ENCODE results near the gene CCBE1. TPM values are rescaled to one million over a fixed set of nuclear protein-coding genes. Genes with fewer than 3 reads are reported as not detected.

Gene CCBE1
- total RNA-seq, 1 experiment from 2014 or later = not detected

DNA sequence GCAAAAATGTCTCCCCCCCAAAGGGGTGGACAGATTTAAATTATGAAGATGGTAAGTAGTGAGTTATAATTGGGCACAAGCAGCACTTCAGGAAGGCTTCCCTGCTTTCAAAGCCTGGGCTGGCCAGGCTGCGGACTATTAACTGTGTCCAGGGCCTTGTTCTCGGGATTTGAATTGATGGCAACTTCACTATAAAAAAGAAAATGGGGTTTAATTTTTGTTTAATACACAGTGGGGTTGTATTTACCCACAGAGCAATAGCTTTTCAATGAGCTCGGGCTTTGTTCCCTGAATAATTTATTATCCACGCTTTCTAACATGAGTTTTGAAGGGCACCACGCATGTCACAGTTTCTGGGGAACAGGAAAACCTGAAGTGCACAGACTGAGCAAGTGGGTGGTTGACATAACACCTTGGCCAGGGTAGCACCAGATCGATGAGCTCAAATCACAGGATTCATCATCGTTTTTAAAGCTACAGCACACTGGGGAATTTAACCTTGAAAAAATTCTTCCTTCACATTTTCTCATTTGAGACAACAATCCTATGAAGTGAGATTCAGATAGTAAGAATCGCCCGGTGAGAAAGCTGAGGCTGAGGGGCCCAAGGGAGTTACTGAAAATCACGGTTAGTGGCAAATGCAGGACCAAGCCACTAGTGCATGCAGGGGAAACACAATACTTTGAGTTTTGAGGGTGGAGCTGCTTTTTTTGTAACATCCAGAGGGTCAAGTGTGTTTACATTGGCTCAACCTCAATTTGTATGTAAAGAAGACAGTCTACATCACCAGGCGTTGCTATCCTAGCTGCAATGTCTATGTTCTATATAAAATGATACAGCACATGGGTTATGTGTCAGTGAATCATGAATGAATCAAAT is 309.3 kb downstream of the CCBE1 start:
- no peaks in the 10 kb centered on the region for H3K4me1 ChIP-seq
- H3K27me3 ChIP-seq = no peaks in the 10 kb centered on the region
- no peak overlapping the region for H3K27ac ChIP-seq
- H3K36me3 ChIP-seq = no peaks in the 10 kb centered on the region
- no peak overlapping the region for H3K4me3 ChIP-seq
- H3K9me3 ChIP-seq (replicated peaks) = no peaks in the 10 kb centered on the region
- DNase-seq = no peak

DNA sequence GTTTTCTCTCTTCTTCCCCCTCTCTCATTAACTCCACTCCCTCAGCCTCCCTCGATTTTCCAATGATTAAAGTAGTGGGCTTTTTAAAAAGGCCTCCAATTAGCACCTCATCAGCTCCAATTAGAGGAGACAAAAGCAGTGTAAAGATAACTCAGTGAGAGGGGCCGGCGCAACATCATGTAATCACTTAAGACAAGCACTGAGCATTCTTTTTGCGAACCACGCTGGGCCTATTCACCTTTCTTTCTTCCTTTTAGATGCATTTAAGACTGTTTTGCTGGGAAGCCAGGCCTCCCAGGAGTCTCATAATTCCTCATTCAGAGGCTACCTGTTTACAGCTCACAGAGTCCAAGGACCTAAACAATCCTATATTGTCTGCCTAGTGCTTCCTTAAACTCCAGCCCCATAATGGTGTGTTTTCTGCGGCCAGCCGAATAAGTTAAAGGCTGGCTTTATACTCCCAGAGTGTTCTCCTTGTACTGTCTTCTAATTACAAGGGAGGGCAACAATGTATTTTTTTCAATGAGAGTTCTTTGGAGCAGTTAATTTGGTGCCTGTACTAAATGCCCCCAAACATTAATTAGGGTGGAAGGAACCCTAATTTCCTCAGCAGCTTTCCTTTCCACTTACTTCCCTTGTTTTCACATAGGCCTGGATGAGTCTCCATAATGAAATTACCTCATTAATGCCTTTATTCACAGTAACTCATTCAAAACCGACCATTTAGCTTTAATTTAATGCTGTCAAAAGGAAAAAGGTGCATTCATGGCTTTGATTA is 310.1 kb downstream of the CCBE1 start:
- Histone ChIP-seq H3K9me3 (replicated peaks) (no peaks in the 10 kb centered on the region), H3K27me3 (no peaks in the 10 kb centered on the region), H3K4me1 (no peaks in the 10 kb centered on the region), H3K36me3 (no peaks in the 10 kb centered on the region), H3K27ac (no peak overlapping the region), H3K4me3 (no peak overlapping the region)
- no peak for DNase-seq

DNA sequence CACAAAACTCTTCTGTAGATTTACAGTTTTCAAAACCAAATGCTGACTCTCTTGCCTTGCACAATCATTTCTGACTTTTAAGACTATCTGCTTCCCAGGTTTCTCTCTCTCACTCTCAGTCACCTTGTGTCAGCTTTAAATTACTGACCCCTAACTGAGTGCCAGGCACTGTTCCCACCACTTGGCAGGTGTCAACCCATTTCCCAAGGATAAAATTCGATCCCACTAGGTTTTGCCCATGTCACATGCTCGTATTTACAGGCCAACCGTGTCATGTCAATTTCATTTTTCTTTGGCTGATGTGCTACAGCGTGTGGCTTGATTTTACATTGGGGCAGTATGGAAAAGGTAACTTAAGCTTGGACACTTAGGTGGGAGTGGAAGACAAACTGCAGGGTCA is 312.0 kb downstream of the CCBE1 start:
- Histone ChIP-seq H3K27me3 (no peaks in the 10 kb centered on the region), H3K4me1 (no peaks in the 10 kb centered on the region), H3K27ac (no peak overlapping the region), H3K36me3 (no peaks in the 10 kb centered on the region), H3K4me3 (no peak overlapping the region), H3K9me3 (replicated peaks) (no peaks in the 10 kb centered on the region)
- DNase-seq = no peak

DNA sequence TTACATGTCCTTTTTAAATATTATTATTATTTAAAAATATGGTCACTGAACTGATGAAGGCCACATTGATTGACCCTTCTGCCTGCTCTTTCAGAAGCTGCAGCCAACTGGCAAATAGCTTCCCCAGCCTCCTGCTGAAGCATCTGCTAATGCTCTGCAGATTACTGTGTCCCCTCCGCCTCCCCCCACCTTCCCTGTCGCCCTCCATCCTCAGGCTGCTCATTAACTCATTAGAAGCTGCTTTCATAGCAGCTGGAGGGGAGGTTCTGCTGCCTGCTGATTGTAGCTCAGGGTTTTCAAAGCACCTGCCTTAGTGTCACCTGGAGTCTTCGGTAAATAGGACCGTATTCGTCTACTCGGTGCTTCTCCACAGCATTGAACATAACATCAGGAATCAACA is 313.4 kb downstream of the CCBE1 start:
- no peak overlapping the region for H3K27ac ChIP-seq
- H3K27me3 ChIP-seq = no peaks in the 10 kb centered on the region
- no peaks in the 10 kb centered on the region for H3K4me1 ChIP-seq
- DNase-seq = no peak
- no peaks in the 10 kb centered on the region for H3K36me3 ChIP-seq
- H3K9me3 ChIP-seq (replicated peaks) = no peaks in the 10 kb centered on the region
- H3K4me3 ChIP-seq = no peak overlapping the region

- Histone ChIP-seq H3K36me3 (no peaks in the 10 kb centered on the region), H3K27ac (no peak overlapping the region), H3K9me3 (replicated peaks) (no peaks in the 10 kb centered on the region), H3K27me3 (no peaks in the 10 kb centered on the region), H3K4me1 (no peaks in the 10 kb centered on the region), H3K4me3 (no peak overlapping the region)
- DNase-seq = no peak
These were observed 314.8 kb downstream of the CCBE1 start for GRCh38 chr18:59382383-59382782.

DNA sequence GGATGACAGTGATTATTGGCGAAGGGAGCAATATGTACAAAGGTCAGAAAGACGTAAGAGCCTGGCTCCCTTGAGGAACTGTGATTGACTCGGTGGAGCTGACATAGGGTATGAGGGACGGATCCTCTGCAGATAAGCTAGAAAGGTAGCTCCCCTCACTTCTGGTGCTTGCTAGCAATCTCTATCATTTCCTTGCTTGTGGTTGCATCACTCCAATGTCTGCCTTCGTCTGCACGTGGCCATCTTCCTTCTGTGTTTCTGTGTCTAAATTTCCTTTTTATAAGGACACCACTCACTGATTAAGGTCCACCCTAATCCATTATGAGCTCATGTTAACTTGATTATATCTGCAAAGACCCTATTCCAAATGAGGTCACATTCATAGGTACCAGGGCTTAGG is 315.3 kb downstream of the CCBE1 start:
- Histone ChIP-seq H3K4me1 (no peaks in the 10 kb centered on the region), H3K27me3 (no peaks in the 10 kb centered on the region), H3K9me3 (replicated peaks) (no peaks in the 10 kb centered on the region), H3K4me3 (no peak overlapping the region), H3K36me3 (no peaks in the 10 kb centered on the region), H3K27ac (no peak overlapping the region)
- no peak for DNase-seq

Other genes starting within 250 kb of the CCBE1 start
- gene PMAIP1, start 202.6 kb upstream of the CCBE1 start, total RNA-seq (2014; rRNA removed; shearing (Covaris generic)) = 10.6 and 15.7 TPM in 2 replicates